Chondrocyte (in vitro differentiated cells): ENCODE data around the gene SCN4A. TPM values are rescaled to one million over a fixed set of nuclear protein-coding genes. Genes with fewer than 3 reads are reported as not detected.
A peak's percentile ranks its signal among the peaks of the same experiment; 100 is the strongest.

Experiments
- DNase-seq: peaks from one replicate; pipeline ENCODE4 v3.0.0; 2021; ENCODE audit warnings: mixed read lengths, low spot score
- H3K27ac Mint-ChIP-seq: one replicate; pipeline ENCODE4 v1.8.0; 2021; ENCODE audit warnings: mild to moderate bottlenecking, moderate library complexity, mixed read lengths; ENCODE audit not compliant: unreplicated experiment
- H3K27me3 Mint-ChIP-seq: 2 replicates; pipeline ENCODE4 v1.8.0; 2021; ENCODE audit warnings: low read depth, mixed read lengths
- H3K36me3 Mint-ChIP-seq: 2 replicates; pipeline ENCODE4 v1.8.0; 2021; ENCODE audit warnings: low read depth, mixed read lengths
- H3K4me1 Mint-ChIP-seq: 2 replicates; pipeline ENCODE4 v1.8.0; 2021; ENCODE audit warnings: low read depth, mild to moderate bottlenecking, mixed read lengths
- H3K4me3 Mint-ChIP-seq: one replicate; pipeline ENCODE4 v1.8.0; 2021; ENCODE audit warnings: mild to moderate bottlenecking, moderate library complexity, mixed read lengths; ENCODE audit not compliant: unreplicated experiment
- H3K9me3 Mint-ChIP-seq: 2 replicates; pipeline ENCODE4 v1.8.0; 2021; ENCODE audit warnings: low read depth, mixed read lengths
- total RNA-seq: library from RNA; stranded (reverse); gene quantifications from 3 replicates; pipeline ENCODE4 v1.2.1, GENCODE V29; 2021
- TF ChIP-seq, protein P1 (sequence below): fragments of 200-600 bp; sonication (generic); IDR thresholded peaks from 2 replicates; pipeline ENCODE4 v1.5.0; 2021; ENCODE audit warnings: antibody characterized with exemption, mild to moderate bottlenecking, moderate library complexity

SCN4A gene
- total RNA-seq, 1 donor from 2014 or later, result not detected

DNA sequence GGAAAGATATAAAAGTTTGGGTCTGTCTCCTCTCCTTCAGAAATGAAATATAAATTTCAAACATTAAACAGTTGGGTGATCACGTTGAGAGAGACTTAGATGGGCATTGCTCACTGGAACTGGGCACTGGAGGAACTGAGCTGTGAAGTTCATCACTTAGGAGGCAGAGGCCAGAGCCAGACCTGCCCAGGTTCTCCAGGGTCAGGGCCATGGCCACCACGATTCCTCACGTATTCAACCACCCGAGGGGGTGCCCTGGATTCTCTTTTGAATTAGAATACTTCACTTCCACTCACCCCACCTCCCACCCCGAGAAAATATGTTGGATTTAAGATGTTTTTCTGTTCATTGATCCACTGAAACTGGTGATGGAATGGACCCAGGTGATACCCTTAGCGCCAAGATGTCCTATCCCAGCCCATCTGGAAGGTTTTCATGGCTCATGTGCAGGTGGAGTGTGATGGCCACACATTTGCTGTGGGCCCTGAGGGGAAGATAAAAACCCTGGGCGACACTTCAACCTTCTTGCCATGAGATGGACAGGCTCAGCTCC is 31.6 kb upstream of the SCN4A start:
- TF ChIP-seq, protein P1, sequence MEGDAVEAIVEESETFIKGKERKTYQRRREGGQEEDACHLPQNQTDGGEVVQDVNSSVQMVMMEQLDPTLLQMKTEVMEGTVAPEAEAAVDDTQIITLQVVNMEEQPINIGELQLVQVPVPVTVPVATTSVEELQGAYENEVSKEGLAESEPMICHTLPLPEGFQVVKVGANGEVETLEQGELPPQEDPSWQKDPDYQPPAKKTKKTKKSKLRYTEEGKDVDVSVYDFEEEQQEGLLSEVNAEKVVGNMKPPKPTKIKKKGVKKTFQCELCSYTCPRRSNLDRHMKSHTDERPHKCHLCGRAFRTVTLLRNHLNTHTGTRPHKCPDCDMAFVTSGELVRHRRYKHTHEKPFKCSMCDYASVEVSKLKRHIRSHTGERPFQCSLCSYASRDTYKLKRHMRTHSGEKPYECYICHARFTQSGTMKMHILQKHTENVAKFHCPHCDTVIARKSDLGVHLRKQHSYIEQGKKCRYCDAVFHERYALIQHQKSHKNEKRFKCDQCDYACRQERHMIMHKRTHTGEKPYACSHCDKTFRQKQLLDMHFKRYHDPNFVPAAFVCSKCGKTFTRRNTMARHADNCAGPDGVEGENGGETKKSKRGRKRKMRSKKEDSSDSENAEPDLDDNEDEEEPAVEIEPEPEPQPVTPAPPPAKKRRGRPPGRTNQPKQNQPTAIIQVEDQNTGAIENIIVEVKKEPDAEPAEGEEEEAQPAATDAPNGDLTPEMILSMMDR, result no peak
- Mint-ChIP-seq H3K9me3 (no peaks in the 10 kb centered on the region), H3K4me1 (peaks cover 9% of the 10 kb centered on the region), H3K27ac (no peak overlapping the region), H3K36me3 (no peaks in the 10 kb centered on the region), H3K4me3 (no peak overlapping the region), H3K27me3 (peaks cover 2% of the 10 kb centered on the region)
- no peak for DNase-seq

DNA sequence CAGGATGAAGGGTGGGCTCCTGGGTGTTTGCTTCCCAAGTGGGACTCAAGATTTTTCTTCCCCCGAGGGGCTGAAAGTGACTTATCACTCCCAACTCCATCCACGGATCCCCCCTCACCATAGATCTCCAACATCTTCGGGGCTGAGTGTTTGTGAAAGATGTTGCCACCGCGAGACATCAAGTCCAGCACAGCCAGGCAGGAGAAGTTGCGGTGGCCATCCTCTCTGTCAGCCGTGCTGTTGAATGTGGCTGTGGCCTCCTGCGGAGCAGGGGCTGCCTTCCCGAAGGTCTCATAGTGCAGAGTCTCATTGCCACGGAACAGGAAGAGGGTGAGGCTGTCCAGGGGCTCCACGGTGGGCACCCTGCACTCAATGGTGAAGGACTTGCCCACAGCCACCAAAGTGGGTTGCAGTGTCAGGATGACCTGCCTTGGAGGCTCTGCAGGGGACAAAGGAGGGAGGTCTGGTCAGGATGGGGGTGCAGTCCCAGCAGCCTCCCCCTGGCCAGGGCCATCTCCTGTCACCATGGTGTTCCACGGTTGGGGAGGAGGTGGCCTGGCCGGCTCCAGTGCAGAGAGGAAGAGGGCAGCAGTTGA is 30.9 kb upstream of the SCN4A start:
- Mint-ChIP-seq H3K4me3 (no peak overlapping the region), H3K27ac (no peak overlapping the region), H3K27me3 (peaks cover 2% of the 10 kb centered on the region), H3K4me1 (peaks cover 9% of the 10 kb centered on the region), H3K9me3 (no peaks in the 10 kb centered on the region), H3K36me3 (no peaks in the 10 kb centered on the region)
- TF ChIP-seq, protein P1, result no peak
- peak; percentile 55 for DNase-seq

DNA sequence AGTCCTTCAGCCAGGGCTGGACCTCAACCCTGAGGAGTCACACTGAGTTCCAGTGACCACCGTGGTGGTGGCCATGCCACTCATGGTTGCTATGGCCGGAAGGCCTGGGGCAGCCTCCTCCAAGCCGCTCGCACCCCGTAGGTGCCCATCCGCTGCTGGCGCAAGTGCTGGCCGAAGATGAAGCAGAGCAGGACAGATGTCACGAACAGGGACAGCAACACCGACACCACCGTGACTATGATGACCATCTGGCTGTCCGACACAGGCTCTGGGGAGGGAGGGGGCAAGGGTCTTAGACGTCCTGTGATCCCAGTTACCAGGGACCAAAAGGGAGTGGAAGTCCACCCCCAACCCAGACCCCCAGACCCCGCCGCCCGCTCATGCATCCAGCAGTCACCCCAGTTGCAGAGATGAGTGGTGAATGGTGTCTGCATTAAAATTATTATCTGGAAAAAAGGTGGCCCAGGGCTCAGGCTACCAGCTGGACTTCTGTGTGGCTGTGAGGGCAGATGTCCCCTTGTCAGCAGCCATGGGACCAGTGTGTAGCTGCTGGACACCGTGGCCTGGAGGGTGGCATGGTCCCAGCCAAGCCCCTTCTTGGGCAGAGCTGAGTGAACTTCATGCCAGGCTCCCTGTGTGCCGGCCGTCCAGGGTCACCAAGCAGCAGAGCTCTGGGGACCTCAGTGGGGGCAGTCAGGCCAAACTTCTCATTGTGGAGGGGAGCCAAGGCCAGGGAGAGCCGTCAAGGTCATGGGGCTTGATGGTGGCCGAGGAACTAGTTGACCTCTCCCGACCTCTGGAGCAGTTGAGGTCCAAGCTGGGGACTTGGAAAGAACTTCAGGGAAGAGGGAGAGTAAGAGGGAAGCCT is 30.2 kb upstream of the SCN4A start:
- Mint-ChIP-seq H3K9me3 (no peaks in the 10 kb centered on the region), H3K4me1 (peaks cover 11% of the 10 kb centered on the region), H3K27ac (no peak overlapping the region), H3K36me3 (no peaks in the 10 kb centered on the region), H3K27me3 (peaks cover 2% of the 10 kb centered on the region), H3K4me3 (no peak overlapping the region)
- TF ChIP-seq, protein P1, result no peak
- peak; percentile 85 for DNase-seq

DNA sequence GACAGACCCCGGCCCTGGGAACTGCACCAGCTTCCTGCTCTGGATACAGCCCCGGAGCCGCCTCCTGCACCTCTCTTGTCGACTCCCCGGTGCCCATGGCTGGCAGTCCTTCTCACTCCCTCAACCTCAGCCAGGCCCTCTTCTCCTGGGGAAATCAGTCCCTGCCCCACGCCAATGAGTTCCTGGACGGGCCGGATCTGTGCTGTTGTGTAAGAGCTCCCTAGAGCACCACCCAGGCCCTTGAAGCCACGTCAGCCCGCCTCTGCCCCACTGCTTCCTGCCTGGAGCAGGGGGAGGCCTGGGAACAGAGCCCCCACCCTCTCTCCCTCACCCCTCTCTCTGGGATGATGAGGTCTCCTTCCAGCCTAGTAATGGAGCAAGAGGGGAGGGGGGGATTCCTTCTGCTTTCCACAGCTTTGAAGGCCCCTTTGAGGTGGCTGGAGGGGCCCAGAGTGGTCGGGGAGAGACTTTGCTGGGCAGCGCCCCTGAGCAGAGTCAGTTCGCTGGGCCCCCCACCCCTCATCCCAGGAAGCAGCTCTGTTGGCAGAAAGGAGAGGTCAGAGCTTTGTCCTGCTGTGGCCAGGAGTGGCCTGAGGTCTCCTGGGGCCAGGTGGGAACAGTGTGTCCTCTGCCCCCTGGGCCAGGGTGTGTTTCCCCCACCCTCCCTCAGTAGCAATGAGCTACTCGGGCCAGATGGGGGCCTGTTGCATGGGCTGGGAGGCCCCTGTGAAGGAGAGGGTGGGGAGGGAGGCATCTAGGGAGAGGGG is 29.2 kb upstream of the SCN4A start:
- TF ChIP-seq, protein P1, result no peak
- H3K36me3 Mint-ChIP-seq, result no peaks in the 10 kb centered on the region
- no peak overlapping the region for H3K4me3 Mint-ChIP-seq
- H3K9me3 Mint-ChIP-seq, result no peaks in the 10 kb centered on the region
- H3K27me3 Mint-ChIP-seq, result peaks cover 5% of the 10 kb centered on the region
- peak; percentile 89 for DNase-seq
- peaks cover 12% of the 10 kb centered on the region for H3K4me1 Mint-ChIP-seq
- no peak overlapping the region for H3K27ac Mint-ChIP-seq

DNA sequence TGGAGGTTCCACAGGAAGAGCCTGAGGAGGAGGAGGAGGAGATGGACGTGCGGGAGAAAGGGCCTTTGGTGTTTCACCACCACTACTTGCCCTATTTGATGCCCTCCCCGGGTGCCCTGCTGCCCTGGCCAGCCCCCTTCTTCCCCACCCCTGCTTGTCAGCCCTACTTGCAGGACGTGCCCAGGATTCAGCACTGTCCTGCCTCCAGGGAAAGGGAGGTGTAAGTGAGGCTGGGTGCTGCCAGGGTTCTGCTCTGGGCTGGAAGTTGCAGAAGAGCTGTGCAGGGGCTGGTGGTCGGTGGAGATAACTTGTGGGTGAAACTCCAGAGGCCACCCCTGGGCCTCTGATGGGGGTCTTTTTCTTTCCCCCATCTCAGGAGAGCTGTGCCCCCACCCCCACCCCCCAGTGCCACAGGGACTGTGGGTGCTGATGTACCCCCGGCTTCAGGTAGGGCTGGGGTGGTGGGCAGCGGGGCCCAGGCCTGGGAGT is 28.4 kb upstream of the SCN4A start:
- peaks cover 12% of the 10 kb centered on the region for H3K4me1 Mint-ChIP-seq

More for the DNA sequence above, 28.4 kb upstream of the SCN4A start:
- Mint-ChIP-seq H3K4me3 (no peak overlapping the region), H3K27me3 (peaks cover 13% of the 10 kb centered on the region), H3K27ac (no peak overlapping the region), H3K36me3 (no peaks in the 10 kb centered on the region), H3K9me3 (no peaks in the 10 kb centered on the region)
- TF ChIP-seq, protein P1, result no peak
- peak; percentile 59 for DNase-seq
